ENCODE results near the gene GID4.

GID4 gene

GRCh38 chr17:18006495-18007239, 32.5 kb upstream of the GID4 start:
- Mint-ChIP-seq H3K4me3 (no peak overlapping the region), H3K27ac (no peak overlapping the region), H3K27me3 (no peaks in the 10 kb centered on the region), H3K9me3 (ENCODE audit: low read depth) (no peaks in the 10 kb centered on the region), H3K36me3 (peaks cover 13% of the 10 kb centered on the region), H3K4me1 (ENCODE audit: low read depth) (no peaks in the 10 kb centered on the region)

DNA sequence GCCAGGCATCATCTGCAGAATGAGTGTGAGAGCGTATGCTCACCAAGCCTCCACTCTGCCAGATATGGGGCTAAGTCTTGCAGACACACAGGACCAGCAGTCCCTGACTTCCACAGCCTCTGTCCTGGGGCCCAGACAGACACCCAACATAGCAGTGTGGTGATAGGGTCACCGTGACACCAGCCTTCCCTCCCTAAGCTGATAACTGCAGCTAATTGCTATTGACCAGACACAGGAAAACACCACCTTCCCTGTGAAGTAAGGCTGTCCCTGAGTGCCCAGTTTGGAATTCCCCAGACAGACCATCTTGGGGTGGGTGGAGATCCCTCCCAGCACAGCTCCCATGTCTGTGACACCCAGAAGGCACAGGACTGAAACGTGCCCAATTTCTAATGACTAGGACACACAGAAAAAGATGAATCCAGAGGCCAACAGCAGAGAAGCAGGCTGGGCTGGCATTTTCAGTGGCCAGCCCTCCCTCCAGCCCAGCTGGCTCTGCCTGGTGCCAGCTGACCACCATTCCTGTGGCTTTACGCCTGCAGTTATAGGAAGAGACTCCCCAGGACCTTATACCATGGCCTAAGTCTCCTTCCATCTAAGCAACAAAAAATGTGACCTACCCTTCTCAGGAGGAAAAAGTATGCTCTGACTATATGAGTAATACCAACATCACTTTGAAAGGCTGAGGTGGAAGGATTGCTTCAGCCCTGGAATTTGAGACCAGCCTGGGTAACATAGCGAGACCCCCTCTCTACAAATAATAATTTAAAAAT, 30.5 kb upstream of the GID4 start:
- Mint-ChIP-seq H3K4me3 (no peak overlapping the region), H3K4me1 (ENCODE audit: low read depth) (no peaks in the 10 kb centered on the region), H3K27ac (no peak overlapping the region), H3K27me3 (no peaks in the 10 kb centered on the region), H3K36me3 (peaks cover 16% of the 10 kb centered on the region), H3K9me3 (ENCODE audit: low read depth) (no peaks in the 10 kb centered on the region)

- no peaks in the 10 kb centered on the region for H3K27me3 Mint-ChIP-seq
- H3K4me1 Mint-ChIP-seq (ENCODE audit: low read depth) = no peaks in the 10 kb centered on the region
- no peak overlapping the region for H3K4me3 Mint-ChIP-seq
- H3K27ac Mint-ChIP-seq = no peak overlapping the region
- peaks cover 16% of the 10 kb centered on the region for H3K36me3 Mint-ChIP-seq
- no peaks in the 10 kb centered on the region for H3K9me3 Mint-ChIP-seq (ENCODE audit: low read depth)
These were observed 29.4 kb upstream of the GID4 start for GRCh38 chr17:18009609-18010420.

GRCh38 chr17:18011286-18011685, 27.9 kb upstream of the GID4 start:
- no peaks in the 10 kb centered on the region for H3K9me3 Mint-ChIP-seq (ENCODE audit: low read depth)
- H3K27me3 Mint-ChIP-seq = no peaks in the 10 kb centered on the region
- H3K4me1 Mint-ChIP-seq (ENCODE audit: low read depth) = no peaks in the 10 kb centered on the region
- H3K27ac Mint-ChIP-seq = no peak overlapping the region
- no peak overlapping the region for H3K4me3 Mint-ChIP-seq
- H3K36me3 Mint-ChIP-seq = peaks cover 18% of the 10 kb centered on the region

GRCh38 chr17:18014006-18014405, 25.2 kb upstream of the GID4 start:
- Mint-ChIP-seq H3K4me3 (no peak overlapping the region), H3K4me1 (ENCODE audit: low read depth) (no peaks in the 10 kb centered on the region), H3K27me3 (no peaks in the 10 kb centered on the region), H3K27ac (no peak overlapping the region), H3K9me3 (ENCODE audit: low read depth) (no peaks in the 10 kb centered on the region), H3K36me3 (peaks cover 14% of the 10 kb centered on the region)

GRCh38 chr17:18015593-18015992, 23.6 kb upstream of the GID4 start:
- H3K9me3 Mint-ChIP-seq (ENCODE audit: low read depth) = no peaks in the 10 kb centered on the region
- H3K27me3 Mint-ChIP-seq = no peaks in the 10 kb centered on the region
- no peaks in the 10 kb centered on the region for H3K4me1 Mint-ChIP-seq (ENCODE audit: low read depth)
- no peak overlapping the region for H3K27ac Mint-ChIP-seq
- no peak overlapping the region for H3K4me3 Mint-ChIP-seq
- H3K36me3 Mint-ChIP-seq = peaks cover 9% of the 10 kb centered on the region

DNA sequence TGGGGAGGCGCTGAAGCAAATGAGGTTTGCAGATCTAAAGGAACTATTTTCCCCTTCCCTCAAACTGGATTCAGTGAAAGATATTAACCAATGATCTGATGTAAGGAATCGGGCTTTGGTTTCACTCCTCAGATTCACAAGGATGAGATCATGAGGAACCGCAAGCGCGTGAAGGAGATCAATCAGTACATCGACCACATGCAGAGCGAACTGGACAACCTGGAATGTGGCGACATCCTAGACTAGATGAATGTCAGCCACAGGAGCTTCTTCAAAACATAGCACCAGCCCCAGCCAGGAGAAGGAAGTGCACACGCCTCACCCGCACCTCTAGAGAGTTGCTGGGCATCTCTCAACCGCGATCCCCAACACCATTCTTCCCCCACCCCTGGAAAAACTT, 22.8 kb upstream of the GID4 start:
- H3K4me1 Mint-ChIP-seq (ENCODE audit: low read depth) = no peaks in the 10 kb centered on the region
- H3K36me3 Mint-ChIP-seq = peaks cover 9% of the 10 kb centered on the region
- no peak overlapping the region for H3K27ac Mint-ChIP-seq
- H3K4me3 Mint-ChIP-seq = no peak overlapping the region
- H3K9me3 Mint-ChIP-seq (ENCODE audit: low read depth) = no peaks in the 10 kb centered on the region
- no peaks in the 10 kb centered on the region for H3K27me3 Mint-ChIP-seq

DNA sequence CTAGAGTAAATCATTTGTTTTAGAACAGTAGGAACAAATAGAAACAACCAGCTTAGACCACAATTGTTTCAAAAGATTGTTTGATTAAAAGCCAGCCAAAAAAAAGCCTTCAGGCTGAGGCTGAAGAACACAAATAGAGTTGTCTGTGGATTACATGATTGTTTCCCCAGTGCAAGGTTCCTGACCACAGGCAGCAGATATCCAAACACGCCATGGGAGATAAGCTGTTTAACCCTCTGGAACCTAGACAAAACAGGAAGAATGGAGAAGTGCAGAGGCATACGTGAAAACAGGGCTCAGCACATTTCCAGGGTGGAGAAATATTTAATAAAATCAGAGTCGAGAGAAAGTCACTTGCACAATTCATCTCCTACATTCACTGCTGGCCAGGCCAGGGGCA, 21.2 kb upstream of the GID4 start:
- H3K27me3 Mint-ChIP-seq = no peaks in the 10 kb centered on the region
- H3K4me1 Mint-ChIP-seq (ENCODE audit: low read depth) = no peaks in the 10 kb centered on the region
- no peak overlapping the region for H3K27ac Mint-ChIP-seq
- H3K9me3 Mint-ChIP-seq (ENCODE audit: low read depth) = no peaks in the 10 kb centered on the region
- peaks cover 9% of the 10 kb centered on the region for H3K36me3 Mint-ChIP-seq
- H3K4me3 Mint-ChIP-seq = no peak overlapping the region

DNA sequence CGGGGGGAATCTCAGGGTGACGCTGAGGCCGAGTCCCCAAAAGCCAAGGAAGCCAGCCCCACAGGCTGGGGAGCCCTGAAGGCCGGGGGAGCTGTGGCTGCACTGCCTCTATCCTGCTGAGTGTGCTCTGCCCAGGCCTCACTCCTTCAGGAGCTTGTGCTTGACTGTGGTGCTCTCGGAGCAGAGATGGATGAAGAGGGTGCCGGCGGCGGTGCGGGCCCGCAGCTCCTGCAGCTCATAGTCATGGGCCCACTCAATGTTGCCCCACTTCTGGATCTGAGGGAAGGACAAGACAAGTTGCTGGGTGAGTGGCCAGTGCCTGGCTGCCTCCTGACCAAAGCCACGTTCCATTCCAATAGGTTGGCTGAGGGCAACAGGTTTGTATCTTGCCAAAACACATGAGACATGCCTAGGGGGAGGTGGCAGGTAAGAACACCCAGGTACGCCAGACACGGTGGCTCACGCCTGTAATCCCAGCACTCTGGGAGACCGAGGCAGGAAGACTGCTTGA, 20.7 kb upstream of the GID4 start:
- H3K36me3 Mint-ChIP-seq = peaks cover 7% of the 10 kb centered on the region
- no peak overlapping the region for H3K27ac Mint-ChIP-seq
- no peaks in the 10 kb centered on the region for H3K27me3 Mint-ChIP-seq

DNA sequence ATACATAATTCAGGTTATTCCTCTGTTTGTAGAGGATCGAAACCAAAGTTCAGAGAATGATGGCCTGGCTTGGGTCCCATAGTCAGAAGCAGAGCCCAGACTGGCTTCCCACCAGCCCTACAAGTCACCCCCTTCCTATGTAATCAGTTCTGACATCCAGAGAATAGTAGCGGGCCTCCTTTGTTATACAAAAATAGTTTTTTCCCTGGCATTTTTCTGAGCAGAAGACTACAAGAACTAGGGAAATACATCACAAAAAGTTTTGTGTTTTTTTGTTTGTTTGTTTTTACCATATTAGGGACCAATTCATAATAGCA, 19.4 kb upstream of the GID4 start:
- Mint-ChIP-seq H3K36me3 (peaks cover 7% of the 10 kb centered on the region), H3K27ac (no peak overlapping the region), H3K27me3 (no peaks in the 10 kb centered on the region), H3K4me1 (ENCODE audit: low read depth) (no peaks in the 10 kb centered on the region), H3K4me3 (no peak overlapping the region), H3K9me3 (ENCODE audit: low read depth) (no peaks in the 10 kb centered on the region)

More for the DNA sequence above, 20.7 kb upstream of the GID4 start:
- Mint-ChIP-seq H3K4me1 (ENCODE audit: low read depth) (no peaks in the 10 kb centered on the region), H3K9me3 (ENCODE audit: low read depth) (no peaks in the 10 kb centered on the region), H3K4me3 (no peak overlapping the region)

DNA sequence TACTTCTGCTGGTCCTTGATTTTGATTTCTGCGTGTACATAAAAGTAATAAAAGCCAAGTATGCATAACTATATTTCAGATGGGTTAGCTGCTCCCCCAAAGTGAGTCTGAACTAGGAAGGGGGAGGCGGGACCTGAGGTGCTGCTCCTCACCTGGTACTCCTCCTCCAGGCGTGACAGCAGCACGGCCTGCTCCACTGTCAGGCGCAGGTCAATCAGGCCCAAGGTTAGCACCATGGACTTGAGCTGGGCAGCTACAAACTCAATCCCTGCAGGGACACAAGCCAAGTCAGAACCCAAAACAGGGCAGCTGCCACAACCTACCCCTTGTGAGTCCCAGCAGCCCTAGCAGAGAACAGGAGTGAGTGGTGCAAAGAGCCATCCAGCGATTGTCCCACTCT, 18.2 kb upstream of the GID4 start:
- Mint-ChIP-seq H3K4me3 (no peak overlapping the region), H3K4me1 (ENCODE audit: low read depth) (peaks cover 8% of the 10 kb centered on the region), H3K36me3 (peaks cover 8% of the 10 kb centered on the region), H3K27ac (no peak overlapping the region), H3K9me3 (ENCODE audit: low read depth) (no peaks in the 10 kb centered on the region), H3K27me3 (no peaks in the 10 kb centered on the region)

DNA sequence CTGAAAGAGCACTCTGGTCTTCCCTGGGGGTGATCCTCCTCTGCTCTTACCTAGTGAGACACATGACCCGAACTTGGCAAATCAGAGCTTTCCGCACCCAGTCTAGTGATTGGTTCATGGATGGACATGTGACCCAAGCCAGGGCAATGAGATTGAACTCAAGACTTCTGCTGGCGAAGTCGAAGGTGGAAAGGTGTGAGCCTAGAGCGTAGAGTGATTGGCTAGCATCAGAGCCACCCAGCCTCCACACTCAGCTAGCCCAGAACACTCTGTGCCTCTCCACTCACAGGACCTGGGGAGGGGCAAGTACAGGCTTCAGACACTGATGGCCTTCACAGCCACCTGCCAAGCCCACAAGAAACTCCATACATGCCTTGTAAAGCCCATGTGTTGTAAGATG, 17.8 kb upstream of the GID4 start:
- no peaks in the 10 kb centered on the region for H3K9me3 Mint-ChIP-seq (ENCODE audit: low read depth)
- no peak overlapping the region for H3K27ac Mint-ChIP-seq
- H3K4me3 Mint-ChIP-seq = no peak overlapping the region
- no peaks in the 10 kb centered on the region for H3K27me3 Mint-ChIP-seq
- peaks cover 12% of the 10 kb centered on the region for H3K4me1 Mint-ChIP-seq (ENCODE audit: low read depth)
- H3K36me3 Mint-ChIP-seq = peaks cover 7% of the 10 kb centered on the region

DNA sequence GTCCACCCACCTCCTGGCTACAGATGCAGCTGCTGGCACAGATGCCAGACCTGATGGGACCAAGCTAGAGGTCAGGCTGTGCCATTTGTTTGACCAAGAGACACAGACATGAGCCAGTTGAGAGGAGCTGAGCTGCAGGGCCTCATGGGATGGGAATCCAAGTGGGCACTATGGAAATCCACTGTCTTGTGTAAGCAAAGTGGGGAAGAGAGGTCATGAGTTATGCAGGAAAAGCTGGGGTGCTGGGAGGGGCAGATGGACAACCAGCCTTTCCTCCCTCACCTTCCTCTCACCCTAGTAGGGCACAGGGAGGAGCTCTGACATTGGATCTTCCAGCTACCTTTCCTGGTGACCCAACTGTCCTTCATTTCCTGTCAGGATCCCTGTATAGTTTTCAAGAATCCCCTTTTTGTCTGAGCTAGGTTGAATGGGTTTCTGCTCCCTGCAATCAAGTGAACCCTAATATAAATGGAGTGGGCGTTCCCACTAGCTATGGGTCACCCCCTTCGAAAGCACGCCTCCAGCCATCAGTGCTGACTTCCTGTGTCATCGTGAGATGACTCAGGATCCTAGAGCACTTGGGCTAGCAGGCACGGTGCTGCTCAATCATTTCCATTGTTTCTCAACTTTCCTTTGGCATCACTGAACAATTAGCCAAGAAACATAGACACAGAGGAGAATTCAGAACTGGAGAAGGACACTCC, 13.8 kb upstream of the GID4 start:
- Mint-ChIP-seq H3K9me3 (ENCODE audit: low read depth) (no peaks in the 10 kb centered on the region), H3K4me3 (peak overlapping the region; percentile 63), H3K27ac (peak overlapping the region; percentile 24), H3K4me1 (ENCODE audit: low read depth) (peaks cover 17% of the 10 kb centered on the region), H3K27me3 (no peaks in the 10 kb centered on the region), H3K36me3 (peaks cover 6% of the 10 kb centered on the region)

DNA sequence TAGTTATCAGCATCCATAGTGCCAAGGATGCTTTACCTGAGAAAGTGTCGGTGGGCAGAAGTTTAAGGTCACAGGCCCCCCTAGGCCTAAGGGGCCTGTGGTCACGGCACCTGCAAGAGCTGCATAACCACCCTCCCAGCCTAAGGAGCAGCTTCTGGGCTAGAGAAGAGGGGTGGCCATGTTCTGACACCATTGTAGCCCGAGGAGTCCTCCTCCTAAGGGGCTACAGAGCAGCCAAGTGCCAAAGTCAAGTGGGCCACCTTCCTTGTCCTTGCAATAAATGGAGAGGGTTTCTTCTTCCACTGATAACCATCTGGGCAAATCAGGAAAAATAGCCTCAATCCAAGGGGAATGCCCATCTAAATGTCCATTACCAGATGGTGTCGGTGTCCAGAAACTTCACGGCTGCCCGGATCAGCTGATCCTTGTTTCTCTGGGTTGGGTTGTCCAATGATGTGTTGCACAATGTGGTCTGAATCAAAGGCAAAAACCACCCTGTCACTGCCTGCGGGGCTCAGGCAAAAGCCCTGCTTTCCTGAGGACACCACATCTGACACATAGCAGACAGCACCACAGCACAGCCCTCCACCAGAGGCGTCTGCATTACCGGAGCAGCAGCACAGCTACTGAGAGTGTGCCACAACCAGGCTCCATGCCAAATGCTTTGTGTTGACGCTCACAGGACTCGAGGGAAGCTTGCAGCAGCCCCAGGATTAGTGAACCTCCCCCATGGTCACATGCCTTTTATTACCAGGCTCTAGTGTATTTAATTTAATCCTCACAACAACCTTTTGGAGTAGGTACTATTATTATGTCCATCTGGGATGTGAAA, 13.0 kb upstream of the GID4 start:
- peaks cover 17% of the 10 kb centered on the region for H3K4me1 Mint-ChIP-seq (ENCODE audit: low read depth)
- H3K4me3 Mint-ChIP-seq = peak overlapping the region; percentile 63
- H3K27ac Mint-ChIP-seq = peak overlapping the region; percentile 24
- no peaks in the 10 kb centered on the region for H3K27me3 Mint-ChIP-seq
- H3K9me3 Mint-ChIP-seq (ENCODE audit: low read depth) = no peaks in the 10 kb centered on the region
- H3K36me3 Mint-ChIP-seq = peaks cover 6% of the 10 kb centered on the region

All from activated naive CD8-positive, alpha-beta T cell (primary cell).